GM21737 (cell line): ENCODE measurements around the gene TRIB2.

Source experiments
- ATAC-seq: cut with Tn5 transposase; IDR thresholded peaks from one replicate; pipeline ENCODE4 v1.9.1; 2021; ENCODE audit warnings: mild to moderate bottlenecking, moderate library complexity; ENCODE audit not compliant: unreplicated experiment

The TRIB2 gene

DNA sequence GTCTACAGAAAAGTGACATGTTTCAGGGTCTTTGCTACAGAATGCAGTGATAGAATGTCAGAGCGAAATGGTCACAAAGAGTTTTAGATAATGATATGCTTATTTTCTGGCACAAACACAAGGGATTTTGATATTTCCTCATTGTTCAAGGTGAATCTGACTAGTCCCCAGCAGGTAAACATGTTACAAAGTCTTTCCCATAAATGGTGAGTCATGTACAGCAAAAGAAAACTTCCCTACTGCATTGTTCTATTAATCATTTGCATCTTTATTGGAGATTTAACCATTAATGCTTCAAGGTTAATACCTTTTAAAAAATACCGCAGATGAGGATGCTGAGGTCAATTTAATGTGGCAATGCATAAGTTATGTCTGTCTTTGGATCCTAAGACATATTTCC lies 19.1 kb upstream of the TRIB2 start:
- no peak for ATAC-seq

- no peak for ATAC-seq
Observed at GRCh38 chr2:12700989-12701388, 15.7 kb upstream of the TRIB2 start.

DNA sequence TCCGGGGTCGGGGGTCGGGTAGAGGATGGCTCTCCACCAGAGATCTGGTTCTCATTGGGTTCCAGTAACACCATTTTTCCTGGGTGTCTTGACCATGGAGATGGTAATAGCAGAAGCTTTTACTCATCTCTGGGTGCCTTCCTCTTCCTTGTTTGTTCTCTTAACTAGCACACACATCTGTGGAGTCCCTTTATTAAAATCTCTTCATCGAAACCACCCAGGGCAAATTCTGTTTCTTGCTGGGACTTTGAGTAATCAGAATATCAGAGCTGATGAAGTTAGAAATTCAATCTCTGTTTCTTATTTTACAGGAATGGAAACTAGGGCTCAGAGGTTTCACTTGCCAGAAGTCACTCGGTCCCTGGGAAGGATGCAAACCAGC lies 15.0 kb upstream of the TRIB2 start:
- no peak for ATAC-seq

- no peak for ATAC-seq
Observed at GRCh38 chr2:12702168-12703121, 14.3 kb upstream of the TRIB2 start.

- ATAC-seq = no peak
Observed at GRCh38 chr2:12704378-12704777, 12.4 kb upstream of the TRIB2 start.

- no peak for ATAC-seq
Observed at GRCh38 chr2:12705230-12705629, 11.5 kb upstream of the TRIB2 start.

DNA sequence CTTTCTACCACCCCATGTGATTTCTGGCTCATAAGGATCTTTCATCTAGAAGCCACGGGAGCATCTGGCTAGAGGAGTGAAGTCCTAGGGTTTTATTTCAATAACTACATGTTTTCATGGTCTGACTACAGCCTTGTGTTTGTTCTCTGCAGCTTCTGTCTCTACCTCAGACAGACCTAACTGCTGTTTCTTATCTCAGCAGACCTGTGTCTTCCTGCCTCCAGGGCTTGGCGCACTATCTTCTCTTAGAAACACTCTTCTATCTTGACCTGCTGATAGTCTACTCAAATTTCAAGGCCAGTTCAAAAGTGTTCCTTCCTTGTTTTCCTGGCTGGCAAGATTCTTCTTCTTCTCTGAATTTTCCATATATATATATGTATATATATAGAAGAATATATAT lies 11.0 kb upstream of the TRIB2 start:
- ATAC-seq = no peak

- ATAC-seq = no peak
Observed at GRCh38 chr2:12708508-12709206, 8.1 kb upstream of the TRIB2 start.

DNA sequence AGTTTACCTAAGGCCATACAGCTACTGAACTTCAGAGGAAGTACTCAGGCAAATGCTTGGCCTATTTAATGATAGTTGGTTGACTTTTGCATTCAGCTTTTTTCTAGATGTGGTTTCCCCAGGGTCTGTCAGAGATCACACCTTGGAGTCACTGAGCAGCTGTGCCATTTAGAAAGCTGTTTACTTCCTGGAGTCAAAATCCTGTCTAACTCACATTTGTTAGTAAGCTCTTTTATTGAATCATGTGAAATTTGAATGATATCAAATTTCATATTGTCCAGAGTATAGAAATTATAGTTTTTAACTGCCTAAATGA lies 7.6 kb upstream of the TRIB2 start:
- no peak for ATAC-seq

DNA sequence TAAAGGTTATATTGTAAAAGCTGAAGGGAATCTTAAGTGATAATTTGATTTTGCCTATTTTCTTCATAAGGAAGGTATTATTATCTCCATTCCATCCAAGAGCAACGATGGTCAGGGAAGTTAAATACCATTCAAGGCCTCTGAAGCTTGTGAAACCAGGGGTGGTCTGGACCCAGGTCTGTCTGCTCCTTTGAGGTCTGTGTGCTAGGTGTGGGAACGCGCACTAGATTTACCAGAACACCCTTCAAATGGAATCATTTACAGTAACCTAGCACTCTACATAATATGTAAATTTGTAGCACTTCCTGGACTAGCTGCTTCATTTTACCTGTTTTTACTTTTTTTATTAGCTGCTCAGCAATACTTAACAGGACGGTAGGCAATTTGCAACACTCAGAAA lies 6.4 kb upstream of the TRIB2 start:
- ATAC-seq = no peak

DNA sequence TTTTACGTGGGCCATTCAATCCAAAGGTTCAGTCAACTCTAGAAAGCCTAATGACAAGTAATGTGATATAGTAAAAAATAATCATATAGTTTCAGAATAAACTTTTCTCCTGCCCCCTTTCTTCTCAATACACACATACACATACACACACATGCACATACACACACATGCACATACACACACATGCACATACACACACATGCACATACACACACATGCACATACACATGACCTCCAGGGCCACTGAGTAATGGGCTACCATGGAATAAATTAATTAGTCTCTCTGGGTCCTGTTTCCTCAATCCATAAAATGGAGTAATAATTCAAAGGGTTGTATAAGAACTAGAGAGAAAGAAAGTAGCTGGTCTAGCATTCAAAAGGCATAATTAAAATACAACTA lies 5.4 kb upstream of the TRIB2 start:
- no peak for ATAC-seq

- ATAC-seq = no peak
Observed at GRCh38 chr2:12712881-12713280, 3.9 kb upstream of the TRIB2 start.

DNA sequence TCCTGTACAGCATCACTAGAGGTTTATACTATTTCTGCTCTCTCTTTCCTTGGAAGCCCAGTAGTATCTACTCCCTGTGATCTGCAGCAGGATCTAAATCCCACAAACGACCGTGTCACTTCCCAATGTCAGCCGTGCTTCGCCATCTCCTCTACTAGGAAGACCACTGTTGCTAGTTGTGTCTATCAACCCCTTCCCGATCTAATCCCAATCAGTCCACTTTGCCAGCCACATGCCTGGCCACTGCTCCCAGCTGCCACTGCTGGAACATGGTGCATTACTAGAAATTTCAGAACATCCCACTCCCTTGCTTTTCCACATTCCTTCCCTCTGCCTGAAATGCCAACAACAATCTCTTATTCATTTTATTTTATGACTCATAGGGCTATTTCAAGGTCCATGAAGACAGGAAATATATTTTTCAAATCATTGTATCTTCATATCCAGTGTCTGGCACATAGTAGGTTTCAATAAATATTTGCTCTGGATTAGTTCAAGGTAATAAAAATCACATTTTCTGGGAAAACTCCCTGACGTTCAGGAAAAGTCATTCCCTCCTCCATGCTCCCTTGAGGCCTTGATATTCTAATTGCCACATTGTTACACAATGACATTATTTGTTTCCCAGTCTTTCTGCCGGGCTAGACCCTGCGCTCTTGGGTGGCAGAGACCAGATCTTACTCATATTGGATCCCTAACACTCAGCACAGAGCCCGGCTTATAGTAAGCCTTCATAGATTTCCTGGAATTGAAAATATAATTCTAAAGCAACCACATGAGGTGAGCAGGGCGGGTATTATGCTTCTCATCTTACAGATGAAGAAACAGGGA lies 2.1 kb upstream of the TRIB2 start:
- no peak for ATAC-seq

GRCh38 chr2:12715258-12716031 lies 1.3 kb upstream of the TRIB2 start:
- no peak for ATAC-seq

DNA sequence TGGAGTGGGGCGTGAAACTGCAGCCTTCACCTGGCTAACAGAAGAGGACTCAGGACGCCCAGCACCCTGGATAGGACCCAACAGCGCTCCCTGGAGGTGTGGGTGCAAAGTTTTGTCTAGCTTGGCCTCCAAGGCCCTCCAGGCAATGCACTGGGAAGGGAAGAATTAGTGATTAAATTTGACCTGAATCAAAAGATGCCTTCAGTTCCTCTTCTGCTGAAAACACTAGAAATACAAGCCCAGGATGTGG lies 779 bp upstream of the TRIB2 start:
- ATAC-seq = no peak

- no peak for ATAC-seq
Observed at GRCh38 chr2:12717191-12718014, 667 bp downstream of the TRIB2 start.

GRCh38 chr2:12718015-12718671 lies 1.4 kb downstream of the TRIB2 start:
- no peak for ATAC-seq

DNA sequence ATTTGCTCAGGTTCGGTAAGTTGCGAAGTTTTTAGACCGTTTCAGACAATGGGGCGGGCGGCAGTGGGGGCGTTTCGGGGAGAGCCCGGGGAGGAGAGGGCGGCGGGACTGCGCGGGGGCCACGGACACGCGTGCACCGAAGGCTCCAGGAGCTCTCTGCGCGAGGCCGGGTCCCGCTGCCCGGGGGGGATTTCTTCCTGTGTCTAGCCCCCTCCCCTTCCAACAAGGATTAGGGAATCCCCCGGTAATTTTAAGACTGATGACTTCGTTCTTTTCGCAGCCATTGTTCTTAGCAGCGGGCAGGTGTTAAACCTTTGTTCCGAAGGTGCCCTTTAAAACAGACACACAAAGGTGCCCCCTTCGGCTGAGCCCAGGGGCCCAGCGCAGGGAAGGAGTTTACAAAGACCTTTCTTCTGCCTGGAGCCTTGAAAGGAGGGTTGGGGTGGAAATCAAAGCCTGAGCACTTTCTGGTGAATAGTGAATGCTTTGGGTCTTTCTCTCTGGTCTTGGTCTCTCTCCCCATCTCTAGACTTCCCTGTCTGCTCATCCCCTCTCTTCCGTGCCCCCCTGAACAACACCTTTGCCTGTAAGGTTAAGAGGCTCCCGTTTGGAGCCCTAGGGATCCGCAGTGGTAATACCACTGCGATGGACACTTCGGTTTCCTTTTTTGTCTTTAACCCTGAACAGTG lies 2.1 kb downstream of the TRIB2 start:
- ATAC-seq = no peak
